GM12864 (cell line): ENCODE results near the gene SMYD5.

Experiments used
- DNase-seq: peaks from one replicate; pipeline ENCODE4 v3.0.0-alpha.2; 2011; ENCODE audit warnings: low read depth
- H3K4me3 ChIP-seq: 2 replicates; pipeline ENCODE4 v1.5.1; 2011; ENCODE audit warnings: mild to moderate bottlenecking, low read depth, low read length, control low read depth
- TF ChIP-seq, protein P1 (sequence below): IDR thresholded peaks from 2 replicates; pipeline ENCODE4 v1.5.1; 2011; ENCODE audit warnings: low read depth, mild to moderate bottlenecking, moderate library complexity, low read length, control low read depth, inconsistent platforms; ENCODE audit errors: missing control alignments

The SMYD5 gene

GRCh38 chr2:73175663-73176204 is 38.3 kb upstream of the SMYD5 start:
- TF ChIP-seq, protein P1, sequence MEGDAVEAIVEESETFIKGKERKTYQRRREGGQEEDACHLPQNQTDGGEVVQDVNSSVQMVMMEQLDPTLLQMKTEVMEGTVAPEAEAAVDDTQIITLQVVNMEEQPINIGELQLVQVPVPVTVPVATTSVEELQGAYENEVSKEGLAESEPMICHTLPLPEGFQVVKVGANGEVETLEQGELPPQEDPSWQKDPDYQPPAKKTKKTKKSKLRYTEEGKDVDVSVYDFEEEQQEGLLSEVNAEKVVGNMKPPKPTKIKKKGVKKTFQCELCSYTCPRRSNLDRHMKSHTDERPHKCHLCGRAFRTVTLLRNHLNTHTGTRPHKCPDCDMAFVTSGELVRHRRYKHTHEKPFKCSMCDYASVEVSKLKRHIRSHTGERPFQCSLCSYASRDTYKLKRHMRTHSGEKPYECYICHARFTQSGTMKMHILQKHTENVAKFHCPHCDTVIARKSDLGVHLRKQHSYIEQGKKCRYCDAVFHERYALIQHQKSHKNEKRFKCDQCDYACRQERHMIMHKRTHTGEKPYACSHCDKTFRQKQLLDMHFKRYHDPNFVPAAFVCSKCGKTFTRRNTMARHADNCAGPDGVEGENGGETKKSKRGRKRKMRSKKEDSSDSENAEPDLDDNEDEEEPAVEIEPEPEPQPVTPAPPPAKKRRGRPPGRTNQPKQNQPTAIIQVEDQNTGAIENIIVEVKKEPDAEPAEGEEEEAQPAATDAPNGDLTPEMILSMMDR = no peak
- no peak overlapping the region for H3K4me3 ChIP-seq

GRCh38 chr2:73176205-73176880 is 37.7 kb upstream of the SMYD5 start:
- no peak overlapping the region for H3K4me3 ChIP-seq
- DNase-seq = no peak
- TF ChIP-seq, protein P1 = no peak

More at GRCh38 chr2:73175663-73176204, 38.3 kb upstream of the SMYD5 start:
- DNase-seq = no peak

DNA sequence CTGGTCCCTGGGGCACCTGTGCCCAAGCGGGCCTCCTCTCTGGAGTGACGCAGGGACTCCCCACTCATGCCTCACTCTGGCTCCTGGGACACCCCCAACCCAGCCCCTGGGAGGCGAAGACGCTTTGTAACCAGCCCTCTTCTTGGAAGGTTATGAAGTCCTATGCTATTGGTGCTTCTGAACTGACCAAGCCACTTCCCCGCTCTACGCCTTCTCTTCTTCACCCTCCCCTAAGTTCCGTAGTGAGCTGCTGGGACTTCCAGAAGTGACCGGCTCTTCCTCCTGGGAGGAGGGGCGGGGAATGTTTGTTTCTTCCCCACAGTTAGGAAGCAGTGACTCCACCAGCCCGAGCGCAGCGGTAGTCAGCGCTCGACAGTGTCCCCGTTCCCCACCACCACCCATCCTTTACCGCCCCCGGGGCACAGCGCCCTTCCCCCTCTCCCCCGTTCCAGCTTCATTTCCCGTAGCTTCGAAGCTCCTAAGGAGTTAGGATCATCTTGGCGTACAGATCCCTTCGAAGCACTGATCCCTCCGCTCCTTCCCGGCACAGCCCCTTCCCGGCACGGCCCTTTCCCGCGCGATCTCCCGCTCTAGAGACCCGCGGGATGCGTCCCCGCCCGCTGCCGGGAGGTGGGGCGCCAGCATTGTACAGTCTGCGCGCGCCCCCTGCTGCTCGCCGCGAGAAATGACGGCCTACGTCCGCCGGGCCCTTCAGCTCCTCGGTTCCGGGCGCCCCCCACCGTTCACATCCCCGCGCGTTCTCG is 37.0 kb upstream of the SMYD5 start:
- H3K4me3 ChIP-seq = peak overlapping the region; percentile 46
- TF ChIP-seq, protein P1 = peak; percentile 84
- no peak for DNase-seq

DNA sequence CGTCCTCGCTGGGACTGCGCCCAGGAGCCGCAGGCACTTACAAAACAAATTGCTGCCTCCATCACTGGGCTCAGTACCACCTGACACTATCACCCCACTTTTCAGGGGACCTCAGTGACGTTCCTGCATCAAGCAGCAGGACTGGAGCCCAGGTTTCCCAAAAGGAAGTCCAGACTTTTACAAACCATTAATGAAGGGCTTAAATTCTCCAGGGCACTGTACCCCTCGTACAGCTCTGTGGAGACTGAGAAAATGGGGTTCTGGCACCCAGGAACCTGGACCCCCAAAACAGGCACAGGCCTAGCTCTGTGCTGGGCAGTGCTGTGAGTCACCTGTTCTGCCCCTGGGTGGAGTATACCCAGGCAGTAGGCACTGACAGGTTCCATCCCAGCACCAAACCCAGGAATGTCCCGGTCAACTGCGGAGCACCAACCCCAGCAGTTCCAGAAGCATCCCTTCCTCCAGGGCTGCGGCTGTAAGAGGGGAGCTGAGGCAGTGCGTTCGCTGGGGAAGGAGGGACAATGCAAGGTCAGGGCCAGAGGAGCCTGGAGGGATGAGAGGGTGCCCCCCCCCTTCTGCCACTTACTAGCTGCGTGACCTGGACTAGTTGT is 36.3 kb upstream of the SMYD5 start:
- DNase-seq = no peak
- TF ChIP-seq, protein P1 = no peak
- no peak overlapping the region for H3K4me3 ChIP-seq

DNA sequence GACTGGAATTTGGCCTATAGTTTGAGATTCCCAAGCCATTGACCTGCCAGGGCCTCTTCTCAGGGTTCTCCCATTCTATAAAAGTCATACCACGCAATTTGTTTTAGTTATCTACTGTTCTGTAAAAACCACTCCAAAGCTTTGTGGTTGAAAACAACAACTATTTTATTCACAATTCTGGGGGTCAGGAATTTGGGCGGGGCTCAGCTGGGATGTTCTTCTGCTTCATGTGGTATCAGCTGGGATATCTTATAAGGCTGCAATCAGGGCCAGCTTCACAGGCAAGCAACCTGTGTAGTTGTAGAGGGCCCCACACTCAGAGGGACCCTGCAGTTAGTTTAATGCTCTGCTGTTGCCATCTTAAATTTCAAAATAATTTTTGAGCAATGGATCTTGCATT is 28.1 kb upstream of the SMYD5 start:
- DNase-seq = no peak
- TF ChIP-seq, protein P1 = no peak
- H3K4me3 ChIP-seq = no peak overlapping the region

GRCh38 chr2:73187549-73187948 is 26.5 kb upstream of the SMYD5 start:
- TF ChIP-seq, protein P1 = no peak
- DNase-seq = no peak
- no peak overlapping the region for H3K4me3 ChIP-seq
